Fibroblast of skin of abdomen (primary cell): ENCODE results near the gene OR10A5.
"Not testable (repeated sequence)": the region's sequence is repeated elsewhere in the genome, so short reads cannot be mapped to it uniquely, and the experiment has no call there.

ENCODE experiments used
- DNase-seq: peaks from one replicate; pipeline ENCODE4 v3.0.0-alpha.2; 2013

OR10A5 gene

DNA sequence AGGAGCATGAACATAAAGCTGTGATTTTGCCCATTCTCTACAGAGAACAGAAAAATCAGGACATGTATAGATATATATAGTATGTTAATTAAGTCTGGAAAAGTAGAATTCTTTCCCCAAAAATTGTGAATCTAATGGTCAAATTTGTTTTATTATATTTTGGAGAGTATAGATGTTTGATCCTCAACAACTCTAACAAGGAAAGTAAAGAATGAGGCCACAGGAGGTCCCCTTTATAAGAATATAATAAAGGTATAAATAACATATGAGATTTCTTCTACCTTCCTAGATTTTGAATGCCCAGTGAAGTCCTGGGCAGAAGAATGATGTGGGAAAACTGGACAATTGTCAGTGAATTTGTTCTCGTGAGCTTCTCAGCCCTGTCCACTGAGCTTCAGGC lies 30.8 kb downstream of the OR10A5 start, which contains the start of gene OR10A4:
Gene OR10A4 (plus strand): TSS at position 301 of the 400 bp plus-strand sequence. CDS start 23 bp downstream, at position 324.
- DNase-seq, result no peak

DNA sequence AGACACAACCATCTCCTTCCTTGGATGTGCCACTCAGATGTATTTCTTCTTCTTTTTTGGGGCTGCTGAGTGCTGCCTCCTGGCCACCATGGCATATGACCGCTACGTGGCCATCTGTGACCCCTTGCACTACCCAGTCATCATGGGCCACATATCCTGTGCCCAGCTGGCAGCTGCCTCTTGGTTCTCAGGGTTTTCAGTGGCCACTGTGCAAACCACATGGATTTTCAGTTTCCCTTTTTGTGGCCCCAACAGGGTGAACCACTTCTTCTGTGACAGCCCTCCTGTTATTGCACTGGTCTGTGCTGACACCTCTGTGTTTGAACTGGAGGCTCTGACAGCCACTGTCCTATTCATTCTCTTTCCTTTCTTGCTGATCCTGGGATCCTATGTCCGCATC lies 31.4 kb downstream of the OR10A5 start:
- no peak for DNase-seq

DNA sequence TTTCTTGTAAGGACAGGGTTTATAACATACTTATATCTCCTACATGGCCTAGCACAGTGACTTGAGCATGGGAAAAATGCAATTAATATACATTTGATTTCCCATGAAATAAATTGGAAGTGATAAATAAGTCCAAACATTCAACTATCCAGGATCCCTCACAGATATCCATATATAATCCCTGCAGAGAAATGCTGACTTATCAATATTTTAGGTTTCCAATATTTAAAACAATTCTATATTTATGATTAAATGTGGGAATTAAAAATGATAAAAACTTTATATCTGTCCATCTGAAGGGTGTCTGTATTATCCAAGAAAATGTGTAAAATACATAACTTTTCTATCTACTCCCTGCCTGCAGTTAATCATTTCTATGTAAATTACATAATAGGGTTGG lies 37.3 kb downstream of the OR10A5 start:
- no peak for DNase-seq

DNA sequence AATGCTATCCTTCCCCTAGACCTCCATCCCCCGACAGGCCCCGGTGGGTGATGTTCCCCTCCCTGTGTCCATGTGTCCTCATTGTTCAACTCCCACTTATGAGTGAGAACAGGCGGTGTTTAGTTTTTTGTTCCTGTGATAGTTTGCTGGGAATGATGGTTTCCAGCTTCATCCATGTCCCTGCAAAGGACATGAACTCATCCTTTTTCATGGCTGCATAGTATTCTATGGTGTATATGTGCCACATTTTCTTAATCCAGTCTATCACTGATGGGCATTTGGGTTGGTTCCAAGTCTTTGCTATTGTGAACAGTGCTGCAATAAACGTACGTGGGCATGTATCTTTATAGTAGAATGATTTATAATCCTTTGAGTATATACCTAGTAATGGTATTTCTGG lies 42.2 kb downstream of the OR10A5 start:
- not testable (repeated sequence) for DNase-seq

DNA sequence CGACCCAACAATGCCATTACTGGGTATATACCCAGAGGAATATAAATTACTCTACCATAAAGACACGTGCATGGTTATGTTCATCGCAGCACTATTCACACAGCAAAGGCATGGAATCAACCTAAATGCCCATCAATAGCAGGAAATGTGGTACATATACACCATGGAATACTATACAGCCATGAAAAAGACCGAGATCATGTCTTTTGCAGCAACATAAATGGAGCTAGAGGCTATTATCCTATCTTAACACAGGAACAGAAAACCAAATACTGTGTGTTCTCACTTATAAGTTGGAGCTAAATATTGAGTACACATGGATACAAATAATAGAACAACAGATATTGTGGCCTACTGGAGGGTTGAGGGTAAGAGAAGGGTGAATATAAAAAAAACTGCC lies 43.3 kb downstream of the OR10A5 start:
- DNase-seq, result no peak

DNA sequence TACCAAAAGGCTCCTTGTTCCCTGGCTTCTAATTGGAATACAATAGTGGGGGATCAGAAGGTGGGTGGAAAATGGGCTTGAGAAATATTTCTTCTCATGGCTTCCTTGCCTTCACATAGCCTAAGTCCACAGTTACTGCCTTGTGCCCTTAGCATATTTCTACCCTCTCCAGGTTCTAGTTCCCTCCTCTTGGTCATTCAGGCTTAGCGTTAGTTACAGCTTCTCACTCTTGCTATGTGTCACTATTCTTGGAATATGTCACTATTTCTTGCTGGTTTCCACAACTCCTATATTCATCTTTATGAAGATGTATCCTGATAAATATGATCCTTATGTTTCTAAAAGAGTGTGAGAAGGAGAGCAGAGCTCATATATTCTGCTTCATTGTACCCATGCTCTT lies 44.4 kb downstream of the OR10A5 start:
- no peak for DNase-seq

DNA sequence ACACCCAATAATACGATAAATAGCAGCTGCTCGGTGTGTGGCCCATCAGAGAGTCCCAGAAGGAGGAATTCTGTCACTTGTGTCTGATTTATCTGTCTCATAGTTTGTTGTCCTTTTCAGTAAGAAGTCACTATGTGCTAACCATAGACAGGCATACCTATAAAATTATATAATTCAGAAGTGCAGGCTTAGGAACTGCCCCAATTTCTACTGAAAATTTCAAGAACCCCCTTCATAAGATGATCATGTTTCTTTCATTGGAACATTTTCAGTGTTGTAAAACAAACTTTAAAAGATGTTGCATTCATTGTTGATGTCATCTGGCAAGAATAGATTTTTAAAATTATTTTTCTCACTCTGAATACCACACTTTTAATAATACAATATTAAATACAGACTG lies 46.9 kb downstream of the OR10A5 start, which contains the start of gene OR2D2:
Gene OR2D2 (minus strand): TSS at position 101 of the 400 bp plus-strand sequence. CDS start 0 bp downstream, at position 101.
- DNase-seq, result no peak

DNA sequence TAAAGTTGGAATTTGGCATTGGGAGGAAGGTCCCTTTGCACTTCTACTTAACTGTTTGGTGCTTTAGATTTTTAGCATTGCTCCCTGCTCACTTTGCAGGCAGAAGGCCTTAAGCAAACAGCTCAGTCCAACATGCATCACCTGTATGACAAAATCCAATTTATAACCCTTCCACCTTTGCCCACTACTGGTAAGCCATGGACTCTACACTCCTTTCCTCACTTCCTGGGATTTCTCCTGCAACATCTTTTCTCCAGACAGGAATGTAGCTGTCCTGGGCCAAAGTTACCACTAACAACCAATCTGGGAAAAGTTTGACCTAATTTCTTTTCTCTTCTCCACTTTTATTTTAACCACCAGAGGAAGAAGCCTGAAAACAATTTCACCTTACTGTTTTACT lies 48.6 kb downstream of the OR10A5 start:
- DNase-seq, result no peak

DNA sequence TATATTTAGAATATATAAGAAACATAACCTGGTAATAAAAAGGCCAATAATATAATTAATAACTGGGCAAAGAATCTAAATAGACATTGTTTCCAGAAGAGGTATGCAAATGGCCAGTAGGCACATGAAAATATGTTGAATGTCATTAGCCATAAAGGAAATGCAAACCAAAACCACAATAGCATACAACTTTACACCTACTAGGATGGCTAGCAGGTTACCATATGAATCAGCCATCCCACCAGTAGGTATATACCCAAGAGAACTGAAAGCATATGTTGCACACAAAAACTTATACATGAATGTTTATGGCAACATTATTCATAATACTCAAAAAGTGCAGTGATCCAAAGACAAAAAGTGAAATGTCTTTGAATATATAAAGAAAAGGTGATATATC lies 49.5 kb downstream of the OR10A5 start:
- DNase-seq, result no peak
